Measurements from ENCODE around the gene URI1. TPM values are rescaled to one million over a fixed set of nuclear protein-coding genes. Genes with fewer than 3 reads are reported as not detected.
"Not testable (repeated sequence)": the region's sequence is repeated elsewhere in the genome, so short reads cannot be mapped to it uniquely, and the experiment has no call there.

The URI1 gene
- total RNA-seq = 10 to 100 TPM; 89.0 to 98.4 TPM
- 10 to 100 TPM; 17.3 to 41.7 (median 37.7) TPM for polyA plus RNA-seq
- total RNA-seq = 93.0 to 188 (median 159) reads per million in 6 experiments

GRCh38 chr19:29941828-29942403 lies at the start of gene URI1:
Gene URI1, plus strand, starts transcription at chr19:29942239. Its CDS starts 309 bp downstream, at chr19:29942548.
- peaks cover 0 to 3% (median 0%) of the 10 kb centered on the region in 5 donors for H3K27me3 Mint-ChIP-seq
- DNase-seq (peak; percentile 86 to 99 (median 93)), ATAC-seq (peak; percentile 85 to 88)
- peaks cover 22 to 49% (median 43%) of the 10 kb centered on the region in 4 donors for H3K4me1 Mint-ChIP-seq
- POLR2A ChIA-PET = interaction anchor here (0.5 to 2.5 kb wide), 18 partner anchors 12 to 336 kb away, joined by 3 to 41 read pairs (median 3); partner anchors contain the start of gene POP4
- H3K36me3 Mint-ChIP-seq = peaks cover 0 to 6% (median 0%) of the 10 kb centered on the region in 3 donors
- H3K9me3 Mint-ChIP-seq = peaks cover 0 to 6% (median 4%) of the 10 kb centered on the region in 9 donors
- peak within 1 kb of the TSS; percentile 82 to 98 (median 95) for H3K27ac Mint-ChIP-seq
- H3K4me3 Mint-ChIP-seq = peak within 1 kb of the TSS; percentile 92 to 98 (median 95)

- Mint-ChIP-seq H3K27me3 (peaks cover 0 to 5% (median 2%) of the 10 kb centered on the region in 5 donors), H3K4me3 (no peak overlapping the region), H3K27ac (peak overlapping the region in 1 of 10 donors; percentile 35), H3K4me1 (no peaks in the 10 kb centered on the region), H3K9me3 (peaks cover 0 to 17% (median 0%) of the 10 kb centered on the region in 9 donors), H3K36me3 (no peaks in the 10 kb centered on the region)
- no peak for ATAC-seq
- POLR2A ChIA-PET = no interaction called here
- no peak for DNase-seq
These were observed 48.3 kb upstream of the URI1 start for GRCh38 chr19:29893606-29894284.

GRCh38 chr19:29896802-29897201 lies 45.2 kb upstream of the URI1 start:
- H3K9me3 Mint-ChIP-seq = peaks cover 0 to under 1% (median 0%) of the 10 kb centered on the region in 9 donors
- H3K36me3 Mint-ChIP-seq = no peaks in the 10 kb centered on the region
- no peak overlapping the region for H3K27ac Mint-ChIP-seq
- peaks cover 0 to 5% (median 2%) of the 10 kb centered on the region in 5 donors for H3K27me3 Mint-ChIP-seq
- POLR2A ChIA-PET = no interaction called here
- H3K4me3 Mint-ChIP-seq = no peak overlapping the region
- DNase-seq (no peak), ATAC-seq (no peak)
- no peaks in the 10 kb centered on the region for H3K4me1 Mint-ChIP-seq

- ATAC-seq (no peak), DNase-seq (no peak)
- H3K27ac Mint-ChIP-seq = no peak overlapping the region
- H3K4me3 Mint-ChIP-seq = no peak overlapping the region
- peaks cover 0 to 2% (median 0%) of the 10 kb centered on the region in 9 donors for H3K9me3 Mint-ChIP-seq
- no peaks in the 10 kb centered on the region for H3K36me3 Mint-ChIP-seq
- H3K4me1 Mint-ChIP-seq = no peaks in the 10 kb centered on the region
- peaks cover 0 to 8% (median 2%) of the 10 kb centered on the region in 5 donors for H3K27me3 Mint-ChIP-seq
- POLR2A ChIA-PET = no interaction called here
These were observed 44.6 kb upstream of the URI1 start for GRCh38 chr19:29897466-29897865.

DNA sequence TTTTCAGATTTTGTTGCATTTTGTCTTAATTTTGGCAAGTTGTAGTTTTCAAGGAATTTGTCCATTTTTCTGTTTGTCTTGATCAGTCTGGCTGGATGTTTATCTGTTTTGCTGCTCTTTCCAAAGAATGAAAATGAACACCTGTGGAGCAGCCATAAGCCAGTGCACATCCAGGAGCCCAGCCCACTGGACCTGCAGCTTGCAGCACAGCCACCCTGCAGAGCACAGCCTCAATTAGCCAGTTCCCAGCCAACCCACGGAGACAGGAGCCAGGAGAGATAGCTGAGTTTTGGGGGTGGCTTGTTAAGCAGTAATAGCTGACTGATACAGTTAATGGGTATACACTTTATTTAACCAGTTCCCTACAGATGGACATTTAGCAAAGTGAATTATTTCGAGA lies 38.0 kb upstream of the URI1 start:
- POLR2A ChIA-PET = interaction anchor here (0.8 kb wide), 1 partner anchor 63 kb away, joined by 3 read pairs; no protein-coding TSS in a partner anchor
- H3K4me1 Mint-ChIP-seq = no peaks in the 10 kb centered on the region
- no peak for ATAC-seq
- H3K9me3 Mint-ChIP-seq = peaks cover 0 to 5% (median 0%) of the 10 kb centered on the region in 9 donors
- no peak overlapping the region for H3K4me3 Mint-ChIP-seq
- H3K27ac Mint-ChIP-seq = no peak overlapping the region
- H3K36me3 Mint-ChIP-seq = no peaks in the 10 kb centered on the region
- peaks cover 0 to 12% (median 4%) of the 10 kb centered on the region in 5 donors for H3K27me3 Mint-ChIP-seq
- DNase-seq = no peak

DNA sequence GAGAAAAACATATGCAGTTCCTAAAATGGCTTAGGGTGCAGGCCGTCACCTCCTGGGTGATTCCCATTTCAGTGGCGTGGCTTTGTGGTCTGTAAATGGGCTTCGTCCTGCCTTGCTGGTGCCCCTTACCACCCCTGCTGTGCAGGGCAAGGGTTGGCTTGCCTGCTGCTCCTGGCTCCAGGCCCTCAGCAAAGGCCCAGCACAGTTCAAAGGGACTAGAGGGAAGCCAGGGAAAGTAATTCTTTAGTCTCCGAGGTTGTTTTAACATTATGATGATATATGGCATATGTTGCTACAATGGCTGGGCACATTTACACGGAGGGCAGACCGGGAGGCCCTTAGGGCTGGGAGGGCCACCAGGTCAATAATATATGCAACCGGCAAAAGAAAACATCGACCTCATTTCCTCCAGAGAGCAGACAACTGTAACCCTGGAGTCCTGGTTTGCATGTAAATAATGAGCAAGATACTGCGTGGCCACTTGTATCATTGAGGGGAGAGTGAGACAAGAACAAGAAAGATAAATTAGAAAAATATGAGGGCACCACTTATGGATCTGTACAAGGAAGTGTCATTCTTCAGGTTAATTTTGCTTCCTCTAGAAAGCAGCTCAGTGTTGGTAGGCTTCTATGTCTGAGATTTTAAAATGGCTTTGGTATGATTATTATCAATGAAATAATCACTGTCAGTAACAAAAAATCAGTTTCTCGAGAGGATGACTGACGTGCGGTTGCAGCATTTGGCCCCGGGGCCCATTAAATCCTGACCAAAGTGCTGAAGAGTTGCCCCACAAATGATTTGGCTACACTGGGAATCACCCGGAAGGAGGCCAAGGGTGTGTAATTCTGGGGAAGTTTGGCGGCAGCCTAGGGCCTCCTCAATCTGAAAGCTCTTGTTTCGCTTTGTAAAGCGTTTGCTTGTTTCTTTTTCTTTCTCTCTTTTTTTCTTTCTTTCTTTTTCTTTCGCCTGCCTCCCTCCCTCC lies 32.8 kb upstream of the URI1 start:
- POLR2A ChIA-PET = no interaction called here

DNA sequence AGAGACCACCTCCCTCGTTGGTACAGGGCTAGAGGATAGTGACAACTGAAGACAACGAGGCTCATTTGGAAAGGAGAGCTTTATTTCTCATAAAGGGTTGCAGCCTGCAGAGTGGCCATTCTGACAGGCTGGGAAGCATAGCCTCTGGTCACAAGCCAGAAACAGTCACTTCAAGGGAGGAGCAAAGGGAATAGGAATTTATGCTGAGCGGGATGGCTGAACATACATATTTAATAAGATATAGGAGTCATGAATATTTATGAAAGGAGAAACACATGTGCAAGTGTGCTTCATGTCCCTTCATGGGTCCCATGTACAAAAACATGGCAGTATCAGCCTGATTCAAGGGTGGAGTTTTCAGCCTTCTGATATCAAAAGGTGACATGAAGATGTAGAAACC lies 27.1 kb upstream of the URI1 start:
- peaks cover 0 to 4% (median 0%) of the 10 kb centered on the region in 4 donors for H3K4me1 Mint-ChIP-seq
- H3K9me3 Mint-ChIP-seq = no peaks in the 10 kb centered on the region
- H3K36me3 Mint-ChIP-seq = no peaks in the 10 kb centered on the region
- H3K27me3 Mint-ChIP-seq = peaks cover 0 to 25% (median 11%) of the 10 kb centered on the region in 5 donors
- POLR2A ChIA-PET = no interaction called here
- no peak for DNase-seq
- no peak for ATAC-seq
- no peak overlapping the region for H3K27ac Mint-ChIP-seq
- H3K4me3 Mint-ChIP-seq = no peak overlapping the region

More for the DNA sequence above, 32.8 kb upstream of the URI1 start:
- ATAC-seq (no peak), DNase-seq (no peak)
- peaks cover 0 to 2% (median 0%) of the 10 kb centered on the region in 4 donors for H3K4me1 Mint-ChIP-seq
- no peak overlapping the region for H3K4me3 Mint-ChIP-seq
- peak overlapping the region in 1 of 10 donors; percentile 60 for H3K27ac Mint-ChIP-seq
- peaks cover 3 to 12% (median 3%) of the 10 kb centered on the region in 5 donors for H3K27me3 Mint-ChIP-seq
- peaks cover 0 to 5% (median 0%) of the 10 kb centered on the region in 9 donors for H3K9me3 Mint-ChIP-seq
- H3K36me3 Mint-ChIP-seq = no peaks in the 10 kb centered on the region

- DNase-seq, H3K9me3 Mint-ChIP-seq, H3K36me3 Mint-ChIP-seq, POLR2A ChIA-PET, H3K27ac Mint-ChIP-seq, ATAC-seq, H3K4me3 Mint-ChIP-seq, H3K4me1 Mint-ChIP-seq: not testable (repeated sequence)
- H3K27me3 Mint-ChIP-seq = peaks cover 0 to 24% (median 11%) of the 10 kb centered on the region in 5 donors
These were observed 26.2 kb upstream of the URI1 start for GRCh38 chr19:29915832-29916231.

DNA sequence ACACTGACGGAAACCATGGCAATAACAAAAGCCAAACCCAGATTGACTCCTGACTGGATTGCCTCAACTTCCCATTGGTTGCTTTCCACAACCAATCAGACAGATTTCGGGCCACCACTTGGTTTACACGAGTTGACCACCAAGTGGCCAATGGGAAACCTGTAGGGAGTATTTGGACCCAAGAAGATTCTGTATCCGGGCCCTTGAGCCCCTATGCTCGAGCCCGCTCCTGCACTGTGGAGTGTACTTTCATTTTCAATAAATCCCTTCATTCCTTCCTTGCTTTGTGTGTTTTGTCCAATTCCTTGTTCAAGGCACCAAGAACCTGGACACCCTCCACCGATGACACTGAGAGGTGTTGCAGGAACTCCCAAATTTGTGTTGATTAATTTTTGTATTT lies 24.1 kb upstream of the URI1 start:
- DNase-seq = no peak
- Mint-ChIP-seq H3K4me1 (peaks cover 0 to 1% (median 0%) of the 10 kb centered on the region in 4 donors), H3K9me3 (no peaks in the 10 kb centered on the region), H3K4me3 (no peak overlapping the region), H3K36me3 (no peaks in the 10 kb centered on the region), H3K27ac (no peak overlapping the region), H3K27me3 (peaks cover 2 to 21% (median 14%) of the 10 kb centered on the region in 5 donors)
- POLR2A ChIA-PET = no interaction called here
- no peak for ATAC-seq

- POLR2A ChIA-PET = no interaction called here
- no peaks in the 10 kb centered on the region for H3K36me3 Mint-ChIP-seq
- no peak overlapping the region for H3K4me3 Mint-ChIP-seq
- peaks cover 2 to 21% (median 14%) of the 10 kb centered on the region in 5 donors for H3K27me3 Mint-ChIP-seq
- DNase-seq = no peak
- no peaks in the 10 kb centered on the region for H3K9me3 Mint-ChIP-seq
- no peak overlapping the region for H3K27ac Mint-ChIP-seq
- no peak for ATAC-seq
- H3K4me1 Mint-ChIP-seq = peaks cover 0 to 1% (median 0%) of the 10 kb centered on the region in 4 donors
These were observed 23.1 kb upstream of the URI1 start for GRCh38 chr19:29918891-29919290.

- POLR2A ChIA-PET = no interaction called here
- DNase-seq = no peak
- H3K4me3 Mint-ChIP-seq = no peak overlapping the region
- no peak for ATAC-seq
- H3K4me1 Mint-ChIP-seq = no peaks in the 10 kb centered on the region
- H3K27ac Mint-ChIP-seq = no peak overlapping the region
- H3K36me3 Mint-ChIP-seq = no peaks in the 10 kb centered on the region
- H3K27me3 Mint-ChIP-seq = peaks cover 0 to 6% (median 3%) of the 10 kb centered on the region in 5 donors
- H3K9me3 Mint-ChIP-seq = no peaks in the 10 kb centered on the region
These were observed 19.1 kb upstream of the URI1 start for GRCh38 chr19:29922972-29923371.

GRCh38 chr19:29923653-29924052 lies 18.4 kb upstream of the URI1 start:
- Mint-ChIP-seq H3K9me3 (no peaks in the 10 kb centered on the region), H3K4me3 (no peak overlapping the region), H3K27me3 (peaks cover 0 to 6% (median 2%) of the 10 kb centered on the region in 5 donors), H3K36me3 (no peaks in the 10 kb centered on the region), H3K4me1 (no peaks in the 10 kb centered on the region), H3K27ac (no peak overlapping the region)
- no peak for ATAC-seq
- POLR2A ChIA-PET = interaction anchor here (0.6 kb wide), 1 partner anchor 255 kb away, joined by 5 read pairs; no protein-coding TSS in a partner anchor
- no peak for DNase-seq

All from naive thymus-derived CD8-positive, alpha-beta T cell (primary cell).